ENCODE measurements around the gene POLR2L. TPM values are rescaled to one million over a fixed set of nuclear protein-coding genes. Genes with fewer than 3 reads are reported as not detected.

The POLR2L gene
- polyA plus RNA-seq, 1 donor: 109 TPM

GRCh38 chr11:838441-839279 lies 3.7 kb downstream of the POLR2L start:
- DNase-seq (ENCODE audit: low read depth): no peak

DNA sequence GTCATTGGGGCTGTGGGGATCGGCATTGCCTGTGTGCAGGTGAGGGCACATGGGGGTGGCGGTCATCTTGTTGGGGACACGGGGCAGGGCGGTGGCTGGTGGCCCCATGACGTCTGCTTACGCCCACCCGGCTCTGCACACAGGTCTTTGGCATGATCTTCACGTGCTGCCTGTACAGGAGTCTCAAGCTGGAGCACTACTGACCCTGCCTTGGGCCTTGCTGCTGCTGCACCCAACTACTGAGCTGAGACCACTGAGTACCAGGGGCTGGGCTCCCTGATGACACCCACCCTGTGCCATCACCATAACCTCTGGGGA lies 4.4 kb downstream of the POLR2L start:
- no peak for DNase-seq (ENCODE audit: low read depth)

GRCh38 chr11:837189-837989 lies 4.9 kb downstream of the POLR2L start:
- no peak for DNase-seq (ENCODE audit: low read depth)

- DNase-seq (ENCODE audit: low read depth): no peak
These were observed 5.6 kb downstream of the POLR2L start for GRCh38 chr11:836700-837099.

- DNase-seq (ENCODE audit: low read depth): no peak
These were observed 6.1 kb downstream of the POLR2L start for GRCh38 chr11:836274-836673.

- DNase-seq (ENCODE audit: low read depth): no peak
These were observed 7.7 kb downstream of the POLR2L start for GRCh38 chr11:834371-835316.

GRCh38 chr11:833849-834311 lies 8.4 kb downstream of the POLR2L start:
- DNase-seq (ENCODE audit: low read depth): no peak

- no peak for DNase-seq (ENCODE audit: low read depth)
These were observed 9.1 kb downstream of the POLR2L start for GRCh38 chr11:833114-833791.

- no peak for DNase-seq (ENCODE audit: low read depth)
These were observed 9.7 kb downstream of the POLR2L start, which contains the start of gene CD151 for GRCh38 chr11:832529-833113. TSS of gene CD151 (plus strand) at chr11:832952. CDS start at chr11:836070, 3,118 bp downstream.

DNA sequence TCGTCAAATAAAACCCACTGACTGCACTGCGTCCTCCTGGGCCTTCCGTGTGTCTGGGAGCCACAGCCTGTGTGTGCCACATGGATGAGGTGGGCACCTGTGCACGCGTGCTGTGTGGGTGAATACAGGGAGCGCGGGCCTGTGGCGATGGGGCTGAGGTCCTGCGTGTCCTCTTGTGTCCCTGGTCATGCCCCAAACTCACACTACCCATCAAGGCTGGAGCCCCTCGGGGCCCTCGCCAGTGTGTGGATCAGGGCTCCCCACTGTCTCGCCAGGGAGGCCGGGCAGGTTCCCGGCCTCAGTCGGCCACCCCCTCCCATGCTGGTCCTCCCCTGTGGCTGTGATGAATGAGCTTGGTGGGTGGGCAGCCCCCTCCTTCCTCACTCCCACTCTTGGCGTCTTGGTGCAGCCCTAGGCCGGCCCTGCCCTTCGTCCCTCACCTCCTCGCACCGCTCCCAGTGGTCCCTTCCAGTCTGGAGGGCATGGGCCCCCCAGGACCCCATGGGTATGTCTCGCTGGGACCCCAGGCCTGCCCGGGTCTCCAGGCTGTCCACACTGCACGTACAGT lies 10.3 kb downstream of the POLR2L start:
- no peak for DNase-seq (ENCODE audit: low read depth)

DNA sequence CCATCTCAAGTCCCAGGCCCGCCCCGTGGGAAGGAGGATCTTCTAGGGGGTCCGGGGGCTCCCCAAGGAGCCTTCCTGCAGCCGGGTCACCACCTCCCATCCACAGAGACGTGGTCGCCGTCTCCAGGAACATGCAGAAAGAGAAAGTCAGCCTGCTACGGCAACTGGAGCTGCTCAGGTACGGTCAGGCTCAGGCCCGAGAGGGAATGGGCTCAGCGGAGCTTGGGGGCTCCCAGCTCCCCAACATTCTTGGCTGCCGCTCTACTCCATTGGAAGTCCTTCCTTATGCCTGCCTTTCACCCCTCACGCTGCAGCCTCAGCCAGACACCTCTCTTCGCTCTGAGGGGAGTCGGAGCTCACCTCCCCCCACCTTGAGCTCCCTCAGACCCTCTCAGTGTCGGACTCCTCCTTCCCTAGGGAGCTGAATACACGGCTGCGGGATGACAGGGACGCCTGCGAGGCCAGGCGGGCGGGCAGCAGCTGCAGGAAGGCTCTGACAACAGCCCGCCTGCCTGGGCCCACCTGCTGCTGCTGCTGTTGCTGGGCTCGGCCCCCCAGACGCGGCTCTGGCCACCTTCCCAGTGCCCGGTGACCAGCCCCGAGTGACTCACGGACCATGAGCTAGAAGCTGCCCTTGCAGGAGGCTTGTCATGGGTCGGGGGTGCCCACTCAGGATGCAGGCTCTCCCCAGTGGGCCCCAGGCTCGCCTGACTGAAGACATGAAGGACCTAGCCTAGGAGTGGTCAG lies 11.0 kb downstream of the POLR2L start:
- no peak for DNase-seq (ENCODE audit: low read depth)

DNA sequence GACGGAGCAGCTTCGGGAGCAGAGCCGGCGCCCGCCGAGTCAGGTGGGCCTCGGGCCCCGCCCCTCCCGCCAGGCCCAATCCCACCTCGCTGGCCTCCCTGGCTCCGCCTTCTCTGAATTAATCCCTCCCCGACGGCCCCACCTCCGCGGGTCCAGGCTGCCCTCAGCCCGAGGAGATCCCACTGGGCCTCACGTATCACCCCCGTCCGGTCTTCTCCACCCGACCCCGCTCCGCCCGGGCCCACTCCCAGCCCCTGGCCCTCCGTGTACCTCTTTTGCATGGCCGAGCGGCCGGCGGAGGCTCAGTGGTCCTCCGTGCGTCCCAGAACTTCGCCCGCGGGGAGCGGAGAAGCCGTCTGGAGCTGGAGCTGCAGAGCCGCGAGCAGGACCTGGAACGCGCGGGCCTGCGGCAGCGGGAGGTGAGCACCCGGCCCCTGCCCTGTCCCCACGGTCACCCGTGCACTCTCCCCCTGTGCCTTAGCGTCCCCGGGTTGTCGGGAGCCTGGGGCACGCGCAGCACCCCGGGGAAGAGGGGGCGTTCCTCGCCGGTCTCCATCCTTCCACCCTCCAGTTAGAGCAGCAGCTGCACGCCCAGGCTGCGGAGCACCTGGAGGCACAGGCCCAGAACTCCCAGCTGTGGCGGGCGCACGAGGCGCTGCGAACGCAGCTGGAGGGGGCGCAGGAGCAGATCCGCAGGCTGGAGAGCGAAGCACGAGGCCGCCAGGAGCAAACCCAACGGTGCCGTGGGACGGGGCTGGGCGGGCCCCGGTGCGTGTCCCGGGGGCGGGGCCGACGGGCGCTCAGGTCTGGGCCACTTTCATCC lies 11.8 kb downstream of the POLR2L start:
- no peak for DNase-seq (ENCODE audit: low read depth)

- DNase-seq (ENCODE audit: low read depth): no peak
These were observed 12.5 kb downstream of the POLR2L start for GRCh38 chr11:829847-830294.

DNA sequence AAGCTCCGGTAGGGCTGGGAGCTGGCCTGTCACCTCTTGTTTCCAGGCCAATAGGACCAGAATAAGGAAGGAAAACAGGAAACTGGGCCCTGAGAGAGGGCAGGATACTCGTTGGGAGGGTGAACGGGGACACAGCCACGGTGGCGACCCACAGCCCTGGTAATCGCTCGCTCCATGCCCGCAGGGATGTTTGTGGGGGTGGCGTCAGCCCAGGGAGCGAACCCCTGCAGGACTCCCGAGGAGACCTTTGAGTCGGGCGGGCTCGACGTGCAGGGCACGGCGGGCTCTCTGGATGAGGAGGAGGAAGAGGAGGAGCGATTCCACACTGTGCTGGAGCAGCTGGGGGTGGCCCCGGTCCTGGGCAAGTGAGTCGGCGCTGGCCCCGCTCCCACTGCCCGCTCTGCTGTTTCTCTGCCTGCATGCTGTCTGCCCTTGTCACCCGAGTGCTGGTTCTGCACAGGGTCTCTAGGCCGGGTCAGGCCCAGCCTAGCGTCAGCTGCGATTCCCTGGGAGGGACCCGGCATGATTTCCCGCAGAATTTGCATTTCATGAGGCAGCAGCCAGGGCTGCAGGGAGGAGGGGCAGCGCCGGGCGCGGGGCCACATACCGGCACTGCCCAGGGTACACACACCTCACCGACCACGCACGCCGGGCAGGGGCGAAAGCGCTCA lies 13.0 kb downstream of the POLR2L start:
- no peak for DNase-seq (ENCODE audit: low read depth)

DNA sequence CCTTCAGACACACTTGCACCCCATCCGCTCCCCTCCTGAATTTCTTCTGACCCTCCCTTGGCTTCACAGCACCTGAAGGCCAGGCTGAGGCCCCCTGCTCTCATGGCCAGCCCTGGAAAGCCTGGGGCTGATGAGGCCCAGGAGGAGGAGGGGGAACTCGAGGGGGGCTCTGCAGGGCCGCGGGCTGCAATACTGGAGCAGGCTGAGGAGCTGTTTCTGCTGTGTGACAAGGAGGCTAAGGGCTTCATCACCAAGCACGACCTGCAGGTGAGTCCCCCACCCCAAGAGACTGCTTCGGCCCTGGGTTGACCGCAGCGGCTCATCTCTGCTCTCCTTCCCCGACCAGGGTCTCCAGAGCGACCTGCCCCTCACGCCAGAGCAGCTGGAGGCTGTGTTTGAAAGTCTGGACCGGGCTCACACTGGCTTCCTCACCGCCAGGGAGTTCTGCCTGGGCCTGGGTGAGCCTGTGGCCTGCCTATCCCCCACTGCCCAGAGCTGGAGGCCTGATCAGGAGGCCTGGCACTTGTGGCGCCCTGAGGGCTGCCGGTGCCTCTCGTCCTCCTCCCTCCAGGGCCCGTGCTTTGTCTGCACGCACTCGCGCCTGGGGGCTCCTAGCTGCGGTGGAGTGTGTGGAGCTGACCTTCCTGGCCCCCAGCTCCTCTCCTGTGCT lies 13.7 kb downstream of the POLR2L start:
- no peak for DNase-seq (ENCODE audit: low read depth)

GRCh38 chr11:827897-828192 lies 14.5 kb downstream of the POLR2L start, which contains the start of gene CRACR2B:
TSS of gene CRACR2B (plus strand) at chr11:827919. CDS start at chr11:828608, 689 bp downstream.
- DNase-seq (ENCODE audit: low read depth): no peak

DNA sequence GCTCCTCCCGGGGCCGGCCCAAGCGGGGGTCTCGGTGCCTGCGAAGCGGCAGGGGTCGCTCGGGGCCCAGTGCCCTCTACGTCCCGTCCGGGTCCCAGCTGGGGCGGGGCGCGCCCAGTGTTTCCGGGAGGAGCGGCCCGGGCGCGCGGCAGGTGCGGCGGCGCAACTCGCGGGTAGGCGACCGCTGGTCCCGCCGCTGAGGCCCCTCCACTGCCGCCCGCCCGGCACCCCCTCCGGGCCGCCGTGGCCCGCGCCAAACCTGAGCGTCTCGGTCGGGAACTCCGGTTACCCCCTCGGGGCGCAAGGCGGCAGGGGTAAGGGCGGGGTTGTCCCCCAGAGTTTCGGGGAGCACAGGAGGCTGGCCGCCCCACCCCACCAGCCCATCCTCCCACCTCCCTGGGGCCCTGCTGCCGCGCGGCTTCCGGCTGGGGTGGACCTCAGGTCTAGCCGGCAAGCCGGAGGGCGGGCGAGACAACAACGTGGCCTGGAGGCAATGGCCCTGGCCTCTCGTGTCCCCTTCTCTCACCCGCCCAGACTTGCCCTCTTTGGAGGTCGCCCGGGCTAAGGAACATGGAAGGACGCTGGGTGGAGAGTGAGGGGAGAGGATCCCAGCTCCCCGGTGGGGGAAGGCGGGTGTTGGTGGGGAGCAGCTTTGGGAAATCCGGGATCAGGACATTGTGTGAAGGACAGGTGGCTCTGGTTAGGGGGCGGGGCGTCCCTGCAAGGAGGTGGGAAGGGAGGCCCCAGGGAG lies 15.0 kb downstream of the POLR2L start:
- DNase-seq (ENCODE audit: low read depth): no peak

Measured in forelimb muscle (tissue), 1 donor.